ENCODE data around the gene EXOC2.

GRCh38 chr6:659716-660581 lies 33.0 kb downstream of the EXOC2 start:
- TF ChIP-seq POLR2A (IDR thresholded peaks at IDR 0.05; ENCODE audit: low read depth, low read length) (no peak), POLR2AphosphoS5 (IDR thresholded peaks at IDR 0.05; ENCODE audit: low read depth, low read length) (no peak), TAF1 (IDR thresholded peaks at IDR 0.05; ENCODE audit: borderline replicate concordance, low read depth, low read length) (no peak)

Measured in GM12892 (cell line).